ENCODE results near the gene ZDHHC7.
A peak's percentile ranks its signal among the peaks of the same experiment; 100 is the strongest.

- TF ChIP-seq ZNF501 (tag by site-specific recombination; IDR thresholded peaks at IDR 0.05) (no peak), ZBTB7A (tag by site-specific recombination; IDR thresholded peaks at IDR 0.05; ENCODE audit: low read depth) (no peak), ZNF571 (tag by site-specific recombination; IDR thresholded peaks at IDR 0.05) (no peak), CTCF (tag by site-specific recombination; IDR thresholded peaks at IDR 0.05) (no peak), RBAK (tag by site-specific recombination; IDR thresholded peaks at IDR 0.05) (no peak), ZNF768 (tag by site-specific recombination; IDR thresholded peaks at IDR 0.05) (no peak), ZNF274 (IDR thresholded peaks at IDR 0.05; ENCODE audit: low read length) (no peak), ZNF274 (tag by site-specific recombination; IDR thresholded peaks at IDR 0.05; ENCODE audit: borderline replicate concordance) (no peak), PRDM2 (tag by site-specific recombination; IDR thresholded peaks at IDR 0.05; ENCODE audit: borderline replicate concordance) (no peak), ZNF121 (tag by site-specific recombination; IDR thresholded peaks at IDR 0.05) (peak; percentile 54; the same call in 1 of the 2 replicates), PATZ1 (tag by site-specific recombination; IDR thresholded peaks at IDR 0.05) (no peak), FEZF1 (tag by site-specific recombination; IDR thresholded peaks at IDR 0.05) (no peak), ELK4 (IDR thresholded peaks at IDR 0.05; ENCODE audit: borderline replicate concordance, low read depth, low read length) (no peak), ZNF423 (tag by site-specific recombination; IDR thresholded peaks at IDR 0.05) (no peak), ZBTB49 (tag by site-specific recombination; IDR thresholded peaks at IDR 0.05; ENCODE audit: low read depth) (no peak)
Observed at GRCh38 chr16:85051683-85052082, 40.3 kb upstream of the ZDHHC7 start.

All from HEK293 (cell line).